GM19397 (cell line): Measurements from ENCODE around the gene MRPS11.
"Not testable (repeated sequence)": the region's sequence is repeated elsewhere in the genome, so short reads cannot be mapped to it uniquely, and the experiment has no call there.

Experiments used
- ATAC-seq: cut with Tn5 transposase; IDR thresholded peaks from one replicate; pipeline ENCODE4 v1.9.1; 2021; ENCODE audit warnings: mild to moderate bottlenecking, moderate library complexity; ENCODE audit not compliant: unreplicated experiment

MRPS11 gene

DNA sequence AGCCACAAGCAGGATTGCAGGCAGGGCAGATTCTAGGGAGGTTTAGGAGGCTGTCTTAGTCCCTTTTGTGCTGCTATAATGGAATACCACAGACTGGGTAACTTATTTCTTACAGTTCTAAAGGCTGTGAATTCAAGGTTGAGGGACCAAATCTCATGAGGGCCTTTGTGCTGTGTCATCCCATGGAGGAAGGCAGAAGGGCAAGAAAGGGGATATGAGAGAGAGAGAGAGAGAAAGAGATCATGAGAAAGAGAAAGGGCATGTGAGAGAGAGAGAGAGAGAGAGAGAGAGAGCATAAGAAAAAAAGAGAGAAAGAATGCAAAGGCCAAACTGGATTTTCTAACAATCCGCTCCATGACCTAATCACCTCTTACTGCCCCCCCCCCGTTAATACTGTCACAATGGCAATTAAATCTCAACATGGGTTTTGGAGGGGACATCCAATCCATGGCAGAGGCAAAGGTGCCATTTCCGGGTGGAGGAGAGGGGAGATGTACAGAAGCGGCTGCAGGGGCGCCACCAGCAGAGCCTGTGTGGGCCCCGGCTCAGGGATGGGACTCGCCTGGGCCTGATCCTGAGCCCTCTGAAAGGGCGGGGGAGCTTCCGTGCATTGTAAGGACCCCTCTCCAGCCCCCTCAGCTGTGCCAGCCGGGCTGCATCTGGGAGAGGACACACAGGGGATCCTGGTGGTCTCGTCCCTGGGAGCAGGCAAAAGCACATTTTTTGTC is 20.5 kb downstream of the MRPS11 start:
- ATAC-seq: no peak

DNA sequence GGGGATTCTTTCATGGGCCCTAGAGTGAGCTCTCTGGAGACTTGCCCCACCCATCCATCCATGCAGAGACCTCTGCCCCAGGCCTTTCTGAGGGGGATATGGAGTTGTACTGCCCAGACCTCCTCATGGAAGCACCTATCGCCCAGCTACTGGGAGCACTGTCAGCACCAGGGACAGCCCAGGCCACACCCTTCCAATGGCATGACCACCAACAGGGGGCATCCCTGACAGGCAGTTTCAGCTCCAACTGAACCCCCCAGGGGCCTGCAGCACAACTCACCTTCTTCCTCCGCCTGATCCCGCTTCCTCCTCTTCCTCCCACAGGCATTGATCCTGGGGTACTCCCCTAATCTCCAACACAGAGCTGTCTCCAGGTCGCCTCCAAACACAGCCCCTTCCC is 21.8 kb downstream of the MRPS11 start:
- no peak for ATAC-seq

DNA sequence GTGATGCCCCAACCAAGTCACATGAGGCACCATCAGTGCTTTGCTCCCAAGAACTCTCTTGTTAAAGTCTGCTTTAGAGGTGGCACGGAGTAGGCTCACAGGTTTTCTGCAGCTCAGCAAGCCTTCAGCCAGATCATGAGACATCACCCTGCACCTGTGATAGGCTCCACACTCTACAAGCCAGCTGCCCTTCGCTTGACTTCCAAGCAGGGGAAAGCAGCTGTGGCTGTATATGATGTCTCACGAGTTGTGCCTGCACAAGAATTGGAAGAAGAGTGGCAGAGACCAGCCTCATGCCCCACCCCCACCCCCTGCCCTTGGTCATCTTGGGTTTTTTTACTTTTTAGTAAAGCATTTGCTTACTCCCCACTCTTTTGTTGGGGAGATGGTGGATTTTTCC is 22.5 kb downstream of the MRPS11 start:
- no peak for ATAC-seq

DNA sequence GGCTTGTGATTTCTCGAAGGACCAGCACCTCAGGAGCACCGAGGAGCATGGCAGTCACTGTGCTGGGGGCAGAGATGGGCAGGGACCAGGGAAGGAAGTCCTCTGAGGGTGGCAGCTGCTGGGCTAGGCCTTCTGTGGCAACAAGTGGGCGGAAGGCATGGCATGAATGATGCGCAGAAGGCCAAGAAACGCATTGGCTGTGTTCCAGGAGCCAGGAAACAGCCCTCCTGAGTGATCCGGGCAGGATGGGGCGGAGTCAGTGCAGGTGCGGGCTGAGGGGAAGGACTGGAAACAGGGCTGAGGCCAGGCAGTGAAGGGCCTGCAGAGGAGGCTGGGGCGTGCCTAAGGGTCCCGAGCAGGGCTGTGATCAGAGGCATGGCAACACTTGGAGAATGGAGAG is 23.6 kb downstream of the MRPS11 start:
- no peak for ATAC-seq

DNA sequence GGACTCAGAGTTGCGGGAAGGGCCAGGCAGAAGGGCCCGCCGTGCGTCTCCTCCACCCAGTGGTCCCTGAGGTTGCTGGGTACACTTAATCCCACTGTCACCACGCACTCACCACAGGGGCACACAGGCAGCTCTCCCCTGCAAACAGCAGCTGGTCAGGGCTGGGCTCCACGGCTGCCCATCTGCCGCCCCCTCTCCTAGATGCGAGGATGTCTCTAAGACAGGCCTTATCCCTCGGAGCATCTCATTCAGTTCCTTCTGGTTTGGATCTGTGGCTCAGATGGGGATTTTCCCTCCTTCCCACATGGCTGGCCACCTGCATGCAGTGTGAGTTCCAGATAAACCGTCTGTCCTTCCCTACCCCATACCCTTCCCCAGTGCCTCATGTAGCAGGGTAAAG is 26.3 kb downstream of the MRPS11 start:
- no peak for ATAC-seq

DNA sequence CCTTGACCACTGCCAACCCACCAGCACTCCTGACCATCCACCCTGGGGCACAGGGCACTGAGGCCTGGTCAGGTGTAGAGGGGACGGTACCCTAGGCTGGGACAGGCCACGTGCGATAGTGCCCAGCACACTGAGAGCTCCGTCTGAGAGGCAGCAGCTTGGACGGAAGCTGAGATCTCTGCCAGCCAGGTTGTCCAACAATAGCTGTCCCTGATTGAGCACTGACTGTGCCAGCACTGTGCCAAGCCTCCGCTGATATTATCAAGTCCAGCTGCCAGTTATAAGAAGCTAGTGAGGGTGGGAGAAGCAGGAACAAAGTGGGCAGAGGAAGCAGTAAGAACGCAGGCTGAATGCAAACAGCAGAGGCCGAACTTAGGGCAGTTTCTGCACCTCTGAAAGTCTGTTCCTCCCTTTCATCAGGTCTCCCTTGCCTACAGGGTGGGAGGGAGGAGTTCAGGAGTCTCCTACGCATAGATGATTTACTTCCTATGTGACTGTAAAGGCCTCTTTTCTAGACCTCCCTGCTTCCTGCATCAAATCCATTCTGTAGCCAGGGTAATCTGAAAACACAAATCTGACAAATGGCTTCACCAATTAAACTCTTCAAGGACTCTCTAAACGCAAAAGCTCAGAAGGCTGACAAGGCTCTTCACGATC is 29.7 kb downstream of the MRPS11 start:
- ATAC-seq: no peak

DNA sequence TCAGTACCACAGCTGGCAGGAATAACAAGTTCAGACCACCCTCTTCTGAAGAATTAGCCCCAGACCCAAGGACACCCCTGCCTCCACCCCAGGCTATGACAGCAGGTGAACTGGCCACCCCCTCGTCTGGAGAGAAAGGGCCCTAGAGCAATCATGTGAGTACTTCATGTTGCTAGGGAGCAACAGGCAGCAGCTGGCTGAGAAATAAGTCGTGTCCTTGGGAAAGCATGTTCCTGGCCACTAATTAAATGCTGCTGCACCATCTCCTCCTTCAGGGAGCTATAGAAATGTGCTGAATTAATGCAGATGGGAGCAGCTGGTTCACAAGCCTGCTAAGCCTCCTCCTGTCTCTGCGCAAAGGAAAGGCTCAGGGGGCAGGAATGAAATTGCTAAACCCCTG is 31.5 kb downstream of the MRPS11 start:
- no peak for ATAC-seq

DNA sequence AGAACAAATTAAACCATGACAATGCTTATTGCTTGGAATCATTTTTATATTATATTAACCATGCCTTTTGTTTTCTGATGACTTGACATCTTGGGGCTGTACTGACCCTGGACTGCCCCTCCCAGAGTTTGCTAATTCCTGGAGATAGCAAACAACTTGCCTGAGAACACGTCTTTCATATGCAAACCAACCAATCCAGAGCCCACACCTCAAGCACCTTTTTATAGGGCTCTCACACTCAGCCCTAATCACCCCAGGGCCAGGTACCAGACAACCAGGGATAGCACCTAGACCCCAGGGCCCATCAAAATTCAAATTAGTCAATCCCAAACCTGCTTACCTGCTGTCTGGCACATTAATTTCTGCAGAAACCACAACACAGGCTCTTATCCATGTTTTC is 36.9 kb downstream of the MRPS11 start:
- ATAC-seq: no peak

DNA sequence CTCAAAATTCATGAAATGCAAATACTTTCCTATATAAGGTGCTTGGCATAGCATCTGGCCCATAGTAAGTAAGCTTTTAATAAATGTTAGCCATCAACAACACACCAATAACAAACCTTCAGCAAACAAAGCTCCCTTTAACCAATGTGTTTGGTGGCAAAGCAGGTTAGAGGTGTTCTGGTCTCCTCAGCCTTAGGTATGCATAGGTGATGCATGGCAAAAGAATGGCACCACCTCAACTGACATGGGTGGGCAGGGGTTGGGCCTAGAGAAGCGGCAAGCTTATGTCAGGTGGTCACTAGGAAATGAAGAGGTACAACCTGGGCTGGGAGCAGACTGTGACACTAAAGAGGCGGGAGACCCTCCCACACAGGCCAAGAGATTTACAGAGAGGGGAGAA is 38.2 kb downstream of the MRPS11 start:
- no peak for ATAC-seq

DNA sequence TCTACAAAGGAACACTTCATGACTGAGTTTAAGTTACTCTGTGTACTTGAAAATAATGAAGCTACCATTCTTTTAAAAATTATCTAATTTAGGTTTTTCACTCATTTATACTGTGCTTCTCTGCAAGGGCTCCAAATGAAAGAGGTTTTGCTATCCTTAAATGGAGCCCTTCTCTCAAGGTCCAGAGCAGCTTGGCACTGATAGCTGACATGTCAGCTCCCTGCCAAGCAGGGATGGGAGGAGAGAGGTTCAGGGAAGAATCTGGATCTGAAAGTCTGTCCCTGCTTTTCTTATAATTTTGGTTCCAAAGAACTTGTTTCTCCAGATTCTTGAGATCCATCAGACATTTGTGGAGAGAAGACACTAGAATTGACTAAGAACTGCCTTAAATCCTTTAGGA is 39.1 kb downstream of the MRPS11 start:
- ATAC-seq: no peak

DNA sequence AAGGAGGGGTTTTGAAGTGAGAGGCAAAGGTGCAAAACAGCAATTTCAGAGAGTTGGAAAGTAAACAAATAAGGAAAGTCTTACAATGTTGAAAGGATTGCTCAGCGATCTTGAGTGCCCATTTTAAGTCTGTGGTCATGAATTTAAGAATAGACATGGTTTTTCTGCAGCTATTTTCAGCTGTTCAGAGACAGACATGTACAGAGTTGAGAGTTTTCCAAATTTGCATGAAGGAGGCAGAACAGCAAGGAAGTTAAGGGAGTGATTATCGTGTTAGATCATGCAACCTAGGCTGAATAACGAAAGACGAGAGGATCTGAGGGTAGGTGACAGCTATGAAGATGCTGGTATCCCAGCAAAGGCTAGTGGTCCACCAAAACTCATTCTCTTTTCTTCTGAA is 41.8 kb downstream of the MRPS11 start:
- ATAC-seq: no peak

DNA sequence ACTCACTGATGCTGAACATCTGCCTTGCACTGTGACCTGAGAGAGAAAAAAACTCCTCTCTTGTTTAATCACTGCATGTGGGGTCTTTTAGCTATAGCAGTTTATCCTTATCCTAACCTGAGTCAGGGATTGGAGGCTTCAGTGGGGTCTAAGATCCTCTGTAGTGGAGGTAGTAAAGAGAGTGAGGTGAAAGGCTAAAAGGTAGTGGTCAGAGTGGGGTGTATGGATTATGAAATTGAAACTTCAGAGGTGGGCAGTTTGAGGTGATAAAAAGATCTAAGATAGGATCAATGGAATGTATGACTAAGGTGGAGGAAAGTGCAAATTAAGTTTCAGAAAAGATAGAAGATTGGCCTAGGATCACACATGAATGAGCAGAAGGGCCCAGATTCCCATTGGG is 42.5 kb downstream of the MRPS11 start:
- ATAC-seq: no peak

DNA sequence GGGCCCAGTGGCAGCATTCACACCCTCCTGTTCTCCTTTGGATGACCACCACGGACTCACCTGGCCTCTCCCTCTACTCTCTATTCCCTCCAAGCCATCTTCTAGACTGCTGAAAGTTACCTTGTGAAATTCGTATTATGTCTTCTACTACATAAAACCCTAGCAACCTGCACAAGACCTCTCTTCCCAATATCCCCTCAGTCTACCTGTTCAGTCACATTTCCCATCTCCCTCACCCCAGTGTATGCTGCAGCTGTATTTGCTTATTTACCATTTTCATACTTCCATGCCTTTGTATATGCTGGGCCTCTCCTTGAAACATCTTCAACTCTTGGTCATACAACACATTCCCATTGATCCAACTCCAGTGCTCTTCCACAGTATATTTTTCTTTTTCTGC is 43.7 kb downstream of the MRPS11 start:
- no peak for ATAC-seq

DNA sequence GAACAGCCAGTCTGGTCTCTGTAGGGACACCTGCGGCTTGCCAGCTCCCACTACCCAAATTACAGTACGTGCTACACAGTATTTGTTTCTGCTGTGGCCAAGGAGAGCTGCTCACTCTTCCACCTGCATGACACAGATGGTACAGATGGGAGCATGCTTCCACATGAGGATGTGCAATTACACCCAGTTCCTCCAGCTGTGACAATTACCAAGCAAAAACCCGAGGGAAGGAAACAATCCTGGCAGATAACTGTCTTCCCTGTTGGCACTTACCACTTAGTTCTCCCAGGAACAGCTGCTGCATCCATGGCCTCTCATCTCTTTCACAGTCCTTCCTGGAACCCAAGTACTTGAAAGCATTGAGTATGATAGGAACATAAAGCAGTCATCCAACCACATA is 44.6 kb downstream of the MRPS11 start:
- ATAC-seq: no peak

DNA sequence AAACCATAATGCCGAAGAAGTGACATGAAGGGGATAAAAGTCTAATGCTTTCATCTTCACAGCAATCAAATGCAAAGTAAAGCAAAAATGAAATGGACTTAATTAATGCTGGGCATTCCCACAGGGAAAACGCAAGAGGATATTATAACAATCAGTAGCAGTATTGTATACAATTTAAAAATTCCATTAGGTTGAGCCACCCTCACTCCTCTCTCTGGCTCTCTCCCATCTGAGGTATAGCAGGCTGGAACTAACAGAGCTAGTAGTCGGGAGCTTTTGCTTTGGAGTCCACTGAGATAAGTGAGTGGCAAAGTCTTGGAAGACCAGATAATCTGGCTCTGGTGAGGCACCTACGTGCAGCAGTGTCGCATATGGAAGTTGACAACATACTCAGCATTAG is 45.1 kb downstream of the MRPS11 start:
- ATAC-seq: no peak

DNA sequence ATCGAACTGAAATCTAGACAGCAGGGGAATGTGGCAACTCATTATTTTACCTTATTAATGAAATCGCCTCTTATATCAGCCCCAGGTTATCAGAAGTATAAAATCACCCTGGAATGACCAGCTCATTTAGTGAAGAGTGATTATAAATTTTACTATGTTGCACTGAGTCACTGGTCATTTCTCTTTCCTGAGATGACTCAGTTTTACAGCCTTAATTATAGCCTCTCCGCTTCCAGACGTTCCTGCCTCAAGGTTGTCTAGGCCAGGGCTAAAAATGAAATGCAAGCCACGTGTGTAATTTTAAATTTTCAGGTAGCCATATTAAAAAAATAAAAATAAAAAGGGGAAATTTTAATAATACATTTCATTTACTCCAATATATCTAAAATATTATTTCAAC is 45.7 kb downstream of the MRPS11 start:
- ATAC-seq: no peak

DNA sequence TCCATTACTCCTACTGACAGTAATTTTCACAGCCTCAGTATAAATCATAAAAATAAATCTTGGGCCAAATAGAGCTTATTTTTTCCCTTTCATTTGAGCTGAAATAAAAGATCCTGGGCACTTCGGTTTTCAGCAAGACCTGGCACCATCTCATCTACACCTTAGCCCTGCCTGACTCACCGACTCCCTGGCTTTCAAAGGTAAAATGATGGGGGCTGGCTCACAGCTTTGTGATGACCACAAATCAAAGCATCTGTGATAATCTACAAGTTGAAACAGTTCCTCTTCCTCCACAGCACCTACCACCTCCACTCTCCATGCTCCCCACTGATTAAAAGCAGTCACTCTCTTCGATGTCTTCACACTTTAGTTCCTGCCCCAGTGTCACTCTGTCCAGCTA is 51.4 kb downstream of the MRPS11 start:
- ATAC-seq: no peak

DNA sequence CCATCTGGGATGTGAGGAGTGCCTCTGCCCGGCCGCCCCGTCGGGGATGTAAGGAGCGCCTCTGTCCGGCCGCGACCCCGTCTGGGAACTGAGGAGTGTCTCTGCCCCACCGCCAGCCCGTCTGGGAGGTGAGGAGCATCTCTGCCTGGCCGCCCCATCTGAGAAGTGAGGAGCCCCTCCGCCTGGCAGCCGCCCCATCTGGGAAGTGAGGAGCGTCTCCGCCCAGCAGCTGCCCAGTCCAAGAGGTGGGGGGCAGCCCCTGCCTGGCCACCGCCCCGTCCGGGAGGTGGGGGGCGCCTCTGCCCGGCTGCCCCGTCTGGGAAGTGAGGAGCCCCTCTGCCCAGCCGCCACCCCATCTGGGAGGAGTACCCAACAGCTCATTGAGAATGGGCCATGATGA is 56.6 kb downstream of the MRPS11 start:
- ATAC-seq: not testable (repeated sequence)

DNA sequence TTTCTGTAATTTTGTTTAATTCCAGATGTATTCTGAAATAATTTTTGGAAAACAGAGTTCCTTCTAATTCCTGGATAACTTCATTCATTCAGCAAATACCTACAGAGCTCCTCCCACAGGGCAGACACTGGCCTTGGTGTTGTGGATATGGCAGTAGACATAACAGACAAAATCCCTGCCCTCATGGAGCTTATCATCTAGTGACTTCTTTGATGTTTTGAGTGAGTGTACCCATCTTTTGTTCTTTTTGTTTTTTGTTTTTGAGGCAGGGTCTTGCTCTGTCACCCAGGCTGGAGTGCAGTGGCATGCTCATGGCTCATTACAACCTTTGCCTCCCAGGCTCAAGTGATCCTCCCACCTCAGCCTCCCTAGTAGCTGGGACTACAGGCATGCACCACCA is 57.9 kb downstream of the MRPS11 start:
- no peak for ATAC-seq

DNA sequence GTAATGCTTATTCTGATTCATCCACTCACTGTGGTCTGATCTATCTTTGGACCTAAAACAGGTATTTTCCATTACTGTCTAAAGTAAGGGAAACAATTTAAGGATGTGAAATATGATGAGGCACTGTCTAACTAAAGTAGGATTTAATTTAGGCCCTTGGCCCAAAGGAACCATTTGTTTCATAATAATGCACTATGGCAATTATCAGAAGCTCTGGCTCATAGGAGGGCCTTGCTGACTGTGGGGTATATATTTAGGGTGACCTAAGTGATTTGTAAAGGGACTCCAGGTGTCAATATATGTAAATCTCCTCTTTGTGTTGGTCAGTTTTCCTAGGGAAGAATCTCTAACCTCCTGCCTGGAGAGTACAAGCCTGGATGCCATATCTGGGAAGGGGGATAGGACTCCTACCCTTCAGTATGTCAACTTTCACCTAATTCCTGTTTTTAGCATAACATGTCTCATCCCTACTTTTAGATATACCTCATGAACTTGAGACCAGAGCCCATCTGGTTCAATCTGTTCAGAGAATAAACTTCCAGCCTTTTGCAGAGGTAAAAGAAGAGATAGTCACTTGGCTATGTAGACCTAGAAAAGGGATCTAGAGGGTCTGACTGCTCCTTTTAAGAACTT is 58.9 kb downstream of the MRPS11 start:
- no peak for ATAC-seq

DNA sequence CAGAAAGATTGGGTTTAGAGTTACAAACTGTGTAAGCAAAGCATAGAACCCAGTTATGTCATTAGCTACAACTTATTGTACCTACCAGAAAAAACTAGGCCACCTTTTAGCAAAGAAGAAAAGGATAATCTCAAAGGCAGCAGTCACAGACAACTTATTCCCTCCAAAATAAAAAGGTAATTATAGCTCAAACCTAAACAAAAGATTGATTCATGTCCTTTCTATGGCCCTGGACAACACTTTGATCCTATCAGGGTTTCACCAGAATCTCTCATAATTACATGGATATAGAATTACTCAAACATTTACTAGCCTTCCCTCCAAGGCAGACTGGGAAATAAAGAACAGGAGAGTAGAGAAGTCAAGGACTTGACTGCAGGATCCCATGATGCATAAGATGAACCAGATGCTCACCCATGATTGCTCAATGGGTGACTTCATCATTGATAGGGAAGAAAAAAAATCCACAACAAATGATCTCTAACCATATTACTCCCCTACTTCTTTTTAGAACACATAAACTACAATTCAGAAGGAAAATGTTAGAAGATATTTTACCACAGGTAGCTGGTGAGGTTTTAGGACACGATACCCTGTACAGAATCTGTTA is 61.6 kb downstream of the MRPS11 start:
- ATAC-seq: no peak
